Keratinocyte (primary cell): ENCODE measurements around the gene FAM8A1. TPM values are rescaled to one million over a fixed set of nuclear protein-coding genes. Genes with fewer than 3 reads are reported as not detected.

Experiments used
- DNase-seq: peaks from one replicate; pipeline ENCODE4 v3.0.0-alpha.2; 2011; ENCODE audit warnings: low read depth, missing footprints, low spot score
- FAIRE-seq: peaks from 2 replicates; lab custom pipeline; 2011; peaks lifted over from hg19 to GRCh38; lab: Jason Lieb, UNC
- H2AFZ ChIP-seq: 2 replicates; pipeline ENCODE4 v1.6.0; 2012; ENCODE audit warnings: low read length, control low read depth, inconsistent platforms; ENCODE audit not compliant: control insufficient read depth
- H3K27ac ChIP-seq: 2 replicates; pipeline ENCODE4 v1.5.1; 2011; ENCODE audit warnings: low read length; ENCODE audit not compliant: control insufficient read depth, insufficient read depth
- H3K27me3 ChIP-seq: 3 replicates; pipeline ENCODE4 v1.6.0; 2011; ENCODE audit warnings: low read length; ENCODE audit not compliant: control insufficient read depth, insufficient read depth; ENCODE audit errors: extremely low read depth
- H3K36me3 ChIP-seq, 2 experiments: 2 replicates in 1 of 2; 3 replicates in 1 of 2; pipeline ENCODE4 v1.5.1; 2011; ENCODE audit warnings: low read length in 2 of 2, mild to moderate bottlenecking in 1 of 2; ENCODE audit not compliant: control insufficient read depth in 2 of 2, insufficient read depth in 2 of 2; ENCODE audit errors: extremely low read depth in 1 of 2
- H3K4me1 ChIP-seq: 3 replicates; pipeline ENCODE4 v1.5.1; 2011; ENCODE audit warnings: low read length; ENCODE audit not compliant: control insufficient read depth, insufficient read depth; ENCODE audit errors: extremely low read depth
- H3K4me2 ChIP-seq: 3 replicates; pipeline ENCODE4 v1.6.0; 2011; ENCODE audit warnings: low read depth, low read length; ENCODE audit not compliant: control insufficient read depth, insufficient read depth; ENCODE audit errors: extremely low read depth
- H3K4me3 ChIP-seq, 3 experiments: fragments of 200-600 bp in 1 of 3; sonication (generic) in 1 of 3; 2 replicates in 2 of 3; 3 replicates in 1 of 3; pipeline ENCODE4 v1.5.1; 2011 to 2016; ENCODE audit warnings: low read length in 3 of 3, mild to moderate bottlenecking in 3 of 3, control low read depth in 2 of 3, inconsistent platforms in 1 of 3, low read depth in 1 of 3, mixed read lengths in 1 of 3, mixed run types in 1 of 3, moderate library complexity in 1 of 3; ENCODE audit not compliant: control insufficient read depth in 2 of 3, insufficient read depth in 2 of 3; ENCODE audit errors: extremely low read depth in 1 of 3
- H3K79me2 ChIP-seq: 2 replicates; pipeline ENCODE4 v1.6.0; 2012; ENCODE audit warnings: low read length; ENCODE audit not compliant: control insufficient read depth, insufficient read depth
- H3K9ac ChIP-seq: 3 replicates; pipeline ENCODE4 v1.6.0; 2011; ENCODE audit warnings: low read length; ENCODE audit not compliant: control insufficient read depth, insufficient read depth; ENCODE audit errors: extremely low read depth
- H3K9me1 ChIP-seq: 3 replicates; pipeline ENCODE4 v1.6.0; 2011; ENCODE audit warnings: low read length; ENCODE audit not compliant: control insufficient read depth, insufficient read depth; ENCODE audit errors: extremely low read depth
- H3K9me3 ChIP-seq: 2 replicates; pipeline ENCODE4 v1.5.1; 2012; ENCODE audit warnings: low read depth, low read length; ENCODE audit not compliant: control insufficient read depth
- H4K20me1 ChIP-seq: 3 replicates; pipeline ENCODE4 v1.6.0; 2011; ENCODE audit warnings: low read length; ENCODE audit not compliant: control insufficient read depth, insufficient read depth; ENCODE audit errors: extremely low read depth
- EZH2 ChIP-seq: IDR thresholded peaks from one replicate; pipeline ENCODE4 v1.6.1; 2012; ENCODE audit warnings: inconsistent platforms, mild to moderate bottlenecking, low read length, moderate library complexity
- dilution Hi-C: fragments of 300-500 bp; cut with MboI; formaldehyde crosslinking; loops from one replicate; pipeline ENCODE4 v1.7.0; 2020; ENCODE audit warnings: low sequenced_read_pairs; ENCODE audit not compliant: extremely low pct_ligation_motif_present
- polyA plus RNA-seq, 5 experiments: library from polyadenylated mRNA; depleted of rRNA in 3 of 5; stranded (reverse) in 3 of 5; stranded (forward) in 1 of 5; unstranded in 1 of 5; fragments of >200 nt; gene quantifications; 1 replicate in 1 of 5; 2 replicates in 3 of 5; 3 replicates in 1 of 5; pipeline versions ENCODE4 v1.2.1 to v1.2.3, GENCODE V29; 2011 to 2012; ENCODE audit warnings: missing spikeins in 2 of 5, low read depth in 1 of 5, low replicate concordance in 1 of 5
- TF ChIP-seq, protein P1 (sequence below), 3 experiments: IDR thresholded peaks in 1 of 3; conservative IDR thresholded peaks in 1 of 3; optimal IDR thresholded peaks in 1 of 3; 2 replicates in 2 of 3; 3 replicates in 1 of 3; pipeline versions ENCODE3 to v1.5.1; 2011; ENCODE audit warnings: low read length in 3 of 3, mild to moderate bottlenecking in 3 of 3, moderate library complexity in 2 of 3, control low read depth in 1 of 3, inconsistent platforms in 1 of 3; ENCODE audit not compliant: insufficient read depth in 2 of 3; ENCODE audit errors: extremely low read depth in 1 of 3

Gene FAM8A1
- polyA plus RNA-seq, 1 donor (not counting 4 experiments of a cell fraction or from before 2014, with no cell fraction given), result 9.1 TPM

GRCh38 chr6:17591287-17591686 lies 8.8 kb upstream of the FAM8A1 start:
- H3K4me2 ChIP-seq, result no peak overlapping the region
- no peaks in the 10 kb centered on the region for H3K9me3 ChIP-seq
- H3K79me2 ChIP-seq, result no peaks in the 10 kb centered on the region
- no peaks in the 10 kb centered on the region for H3K9me1 ChIP-seq
- H3K4me1 ChIP-seq, result peaks cover 13% of the 10 kb centered on the region
- no peaks in the 10 kb centered on the region for H4K20me1 ChIP-seq
- H3K4me3 ChIP-seq, result no peak overlapping the region
- no peak overlapping the region for H3K27ac ChIP-seq
- no peak overlapping the region for H2AFZ ChIP-seq
- H3K36me3 ChIP-seq, result no peaks in the 10 kb centered on the region
- H3K9ac ChIP-seq, result no peak overlapping the region
- TF ChIP-seq EZH2, result no peak
- TF ChIP-seq, protein P1, sequence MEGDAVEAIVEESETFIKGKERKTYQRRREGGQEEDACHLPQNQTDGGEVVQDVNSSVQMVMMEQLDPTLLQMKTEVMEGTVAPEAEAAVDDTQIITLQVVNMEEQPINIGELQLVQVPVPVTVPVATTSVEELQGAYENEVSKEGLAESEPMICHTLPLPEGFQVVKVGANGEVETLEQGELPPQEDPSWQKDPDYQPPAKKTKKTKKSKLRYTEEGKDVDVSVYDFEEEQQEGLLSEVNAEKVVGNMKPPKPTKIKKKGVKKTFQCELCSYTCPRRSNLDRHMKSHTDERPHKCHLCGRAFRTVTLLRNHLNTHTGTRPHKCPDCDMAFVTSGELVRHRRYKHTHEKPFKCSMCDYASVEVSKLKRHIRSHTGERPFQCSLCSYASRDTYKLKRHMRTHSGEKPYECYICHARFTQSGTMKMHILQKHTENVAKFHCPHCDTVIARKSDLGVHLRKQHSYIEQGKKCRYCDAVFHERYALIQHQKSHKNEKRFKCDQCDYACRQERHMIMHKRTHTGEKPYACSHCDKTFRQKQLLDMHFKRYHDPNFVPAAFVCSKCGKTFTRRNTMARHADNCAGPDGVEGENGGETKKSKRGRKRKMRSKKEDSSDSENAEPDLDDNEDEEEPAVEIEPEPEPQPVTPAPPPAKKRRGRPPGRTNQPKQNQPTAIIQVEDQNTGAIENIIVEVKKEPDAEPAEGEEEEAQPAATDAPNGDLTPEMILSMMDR (optimal IDR thresholded peaks at IDR 0.05 in 1 of 3, IDR thresholded peaks at IDR 0.05 in 1 of 3, conservative IDR thresholded peaks at IDR 0.05 in 1 of 3; ENCODE audit: extremely low read depth in 1 of 3, insufficient read depth in 2 of 3, low read length in 3 of 3), result no peak
- no peak for FAIRE-seq
- H3K27me3 ChIP-seq, result no peaks in the 10 kb centered on the region
- dilution Hi-C loops, result loop anchor here (25.0 kb wide), 1 partner anchor 429 kb away; no protein-coding TSS in a partner anchor
- no peak for DNase-seq

GRCh38 chr6:17593246-17593645 lies 6.9 kb upstream of the FAM8A1 start:
- no peaks in the 10 kb centered on the region for H3K27me3 ChIP-seq
- no peak overlapping the region for H2AFZ ChIP-seq
- no peak overlapping the region for H3K4me3 ChIP-seq
- no peaks in the 10 kb centered on the region for H3K9me3 ChIP-seq
- H3K79me2 ChIP-seq, result no peaks in the 10 kb centered on the region
- no peaks in the 10 kb centered on the region for H3K36me3 ChIP-seq
- FAIRE-seq (no peak), DNase-seq (no peak)
- dilution Hi-C loops, result loop anchor here (25.0 kb wide), 1 partner anchor 431 kb away; no protein-coding TSS in a partner anchor
- no peaks in the 10 kb centered on the region for H3K9me1 ChIP-seq
- peaks cover 13% of the 10 kb centered on the region for H3K4me1 ChIP-seq
- H3K27ac ChIP-seq, result no peak overlapping the region
- H4K20me1 ChIP-seq, result no peaks in the 10 kb centered on the region
- H3K9ac ChIP-seq, result no peak overlapping the region
- no peak overlapping the region for H3K4me2 ChIP-seq
- no peak for TF ChIP-seq EZH2
- TF ChIP-seq, protein P1 (optimal IDR thresholded peaks at IDR 0.05 in 1 of 3, IDR thresholded peaks at IDR 0.05 in 1 of 3, conservative IDR thresholded peaks at IDR 0.05 in 1 of 3; ENCODE audit: extremely low read depth in 1 of 3, insufficient read depth in 2 of 3, low read length in 3 of 3), result no peak
